ENCODE data around the gene COL8A2. TPM values are rescaled to one million over a fixed set of nuclear protein-coding genes. Genes with fewer than 3 reads are reported as not detected.
A peak's percentile ranks its signal among the peaks of the same experiment; 100 is the strongest.

COL8A2 gene
- total RNA-seq, 1 experiment from 2014 or later, result 0.24 TPM

- no peak for TF ChIP-seq EZH2 (IDR thresholded peaks at IDR 0.05; ENCODE audit: borderline replicate concordance, low read depth, low read length, poor library complexity, severe bottlenecking)
- TF ChIP-seq CTCF (conservative IDR thresholded peaks at IDR 0.05; ENCODE audit: low read depth, low read length), result no peak
- DNase-seq (ENCODE audit: low spot score), result no peak
- Histone ChIP-seq H3K4me3 (ENCODE audit: low read depth, low read length, poor library complexity, severe bottlenecking) (no peak overlapping the region), H3K27me3 (replicated peaks; ENCODE audit: insufficient read depth, low read depth, low read length, poor library complexity) (no peaks in the 10 kb centered on the region), H3K9me3 (ENCODE audit: low read depth, low read length, poor library complexity, severe bottlenecking) (no peaks in the 10 kb centered on the region), H3K27ac (ENCODE audit: low read depth, low read length, poor library complexity, severe bottlenecking) (no peak overlapping the region), H3K36me3 (ENCODE audit: insufficient read depth, low read length, poor library complexity, severe bottlenecking) (peaks cover 37% of the 10 kb centered on the region), H3K4me1 (ENCODE audit: insufficient read depth, low read length, poor library complexity, severe bottlenecking) (peaks cover 10% of the 10 kb centered on the region)
- ChIA-PET POLR2A (ENCODE audit: low non-redundant PET) (no interaction called here), CTCF (no interaction called here)
- intact Hi-C loops (cut with micrococcal nuclease; ENCODE audit: unreplicated experiment), result no loop called here
- no TSS peak for BruUV-seq (replicated peaks)
Measured at GRCh38 chr1:36136535-36136934, 11.5 kb upstream of the COL8A2 start.

GRCh38 chr1:36135796-36136195, 10.8 kb upstream of the COL8A2 start:
- Histone ChIP-seq H3K4me3 (ENCODE audit: low read depth, low read length, poor library complexity, severe bottlenecking) (no peak overlapping the region), H3K4me1 (ENCODE audit: insufficient read depth, low read length, poor library complexity, severe bottlenecking) (peaks cover 10% of the 10 kb centered on the region), H3K9me3 (ENCODE audit: low read depth, low read length, poor library complexity, severe bottlenecking) (no peaks in the 10 kb centered on the region), H3K27me3 (replicated peaks; ENCODE audit: insufficient read depth, low read depth, low read length, poor library complexity) (no peaks in the 10 kb centered on the region), H3K36me3 (ENCODE audit: insufficient read depth, low read length, poor library complexity, severe bottlenecking) (peaks cover 37% of the 10 kb centered on the region), H3K27ac (ENCODE audit: low read depth, low read length, poor library complexity, severe bottlenecking) (no peak overlapping the region)
- DNase-seq (ENCODE audit: low spot score), result no peak
- no TSS peak for BruUV-seq (replicated peaks)
- no peak for TF ChIP-seq EZH2 (IDR thresholded peaks at IDR 0.05; ENCODE audit: borderline replicate concordance, low read depth, low read length, poor library complexity, severe bottlenecking)
- TF ChIP-seq CTCF (conservative IDR thresholded peaks at IDR 0.05; ENCODE audit: low read depth, low read length), result no peak
- intact Hi-C loops (cut with micrococcal nuclease; ENCODE audit: unreplicated experiment), result no loop called here
- POLR2A ChIA-PET (ENCODE audit: low non-redundant PET), result no interaction called here
- CTCF ChIA-PET, result interaction anchor here (0.9 kb wide), 1 partner anchor 17 kb away, joined by 3 read pairs; no protein-coding TSS in a partner anchor

- no peak for DNase-seq (ENCODE audit: low spot score)
- TF ChIP-seq EZH2 (IDR thresholded peaks at IDR 0.05; ENCODE audit: borderline replicate concordance, low read depth, low read length, poor library complexity, severe bottlenecking) (no peak), CTCF (conservative IDR thresholded peaks at IDR 0.05; ENCODE audit: low read depth, low read length) (no peak)
- H3K9me3 ChIP-seq (ENCODE audit: low read depth, low read length, poor library complexity, severe bottlenecking), result no peaks in the 10 kb centered on the region
- H3K27ac ChIP-seq (ENCODE audit: low read depth, low read length, poor library complexity, severe bottlenecking), result peak overlapping the region; percentile 55
- intact Hi-C loops (cut with micrococcal nuclease; ENCODE audit: unreplicated experiment), result no loop called here
- ChIA-PET CTCF (interaction anchor here (0.5 to 1.2 kb wide), 8 partner anchors 15 to 124 kb away, joined by 3 to 5 read pairs (median 4); no protein-coding TSS in a partner anchor), POLR2A (ENCODE audit: low non-redundant PET) (no interaction called here)
- H3K36me3 ChIP-seq (ENCODE audit: insufficient read depth, low read length, poor library complexity, severe bottlenecking), result peaks cover 37% of the 10 kb centered on the region
- no TSS peak for BruUV-seq (replicated peaks)
- H3K27me3 ChIP-seq (replicated peaks; ENCODE audit: insufficient read depth, low read depth, low read length, poor library complexity), result no peaks in the 10 kb centered on the region
- no peak overlapping the region for H3K4me3 ChIP-seq (ENCODE audit: low read depth, low read length, poor library complexity, severe bottlenecking)
- peaks cover 10% of the 10 kb centered on the region for H3K4me1 ChIP-seq (ENCODE audit: insufficient read depth, low read length, poor library complexity, severe bottlenecking)
Measured at GRCh38 chr1:36135330-36135667, 10.3 kb upstream of the COL8A2 start.

All from A673 (cell line).